DMS 273 (cell line): ENCODE measurements around the gene PLD4.
A peak's percentile ranks its signal among the peaks of the same experiment; 100 is the strongest.
"Not testable (repeated sequence)": the region's sequence is repeated elsewhere in the genome, so short reads cannot be mapped to it uniquely, and the experiment has no call there.

Experiments
- DNase-seq: peaks from one replicate; lab custom pipeline; 2025; ENCODE audit not compliant: unreplicated experiment; lab: John Stamatoyannopoulos, UW

The PLD4 gene

DNA sequence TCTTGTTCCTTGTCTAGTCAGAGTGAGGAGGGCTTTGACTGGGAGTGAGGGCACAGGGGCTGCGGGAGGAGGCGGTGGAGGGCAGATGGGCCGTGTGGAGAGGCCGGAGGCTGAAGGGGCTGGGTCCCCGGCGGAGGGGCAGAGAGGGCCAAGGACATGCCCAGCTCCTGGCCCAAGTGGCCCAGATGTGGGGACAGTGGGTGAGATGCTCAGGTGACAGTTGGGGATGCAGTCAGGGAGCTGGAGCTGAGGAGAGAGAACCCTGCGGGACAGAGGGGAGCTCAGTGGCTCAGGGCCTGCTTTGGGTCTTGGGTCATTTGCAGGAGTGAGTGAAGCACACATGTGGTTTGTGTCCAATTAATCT, 26.5 kb upstream of the PLD4 start:
- no peak for DNase-seq

- no peak for DNase-seq
Observed at GRCh38 chr14:104898870-104899510, 25.7 kb upstream of the PLD4 start.

DNA sequence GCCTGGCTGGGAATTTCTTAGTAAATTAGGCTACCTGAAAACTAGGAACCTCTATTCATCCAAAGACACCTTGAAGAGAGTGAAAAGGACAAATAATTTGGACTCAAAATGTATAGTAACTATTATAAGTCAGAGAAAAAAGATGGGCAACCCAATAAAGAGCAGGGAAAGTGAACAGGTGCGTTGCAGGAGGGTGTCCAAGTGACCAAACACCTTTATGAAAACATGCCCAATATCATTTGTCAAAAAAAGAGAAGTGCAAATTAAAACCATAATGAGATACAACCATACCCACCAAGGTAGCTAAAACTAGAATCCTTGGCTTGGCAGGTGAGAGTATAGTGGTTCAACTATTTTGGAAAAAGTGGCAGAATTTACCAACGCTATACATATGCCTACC, 24.9 kb upstream of the PLD4 start:
- DNase-seq: no peak

- DNase-seq: no peak
Observed at GRCh38 chr14:104900639-104901512, 23.8 kb upstream of the PLD4 start.

DNA sequence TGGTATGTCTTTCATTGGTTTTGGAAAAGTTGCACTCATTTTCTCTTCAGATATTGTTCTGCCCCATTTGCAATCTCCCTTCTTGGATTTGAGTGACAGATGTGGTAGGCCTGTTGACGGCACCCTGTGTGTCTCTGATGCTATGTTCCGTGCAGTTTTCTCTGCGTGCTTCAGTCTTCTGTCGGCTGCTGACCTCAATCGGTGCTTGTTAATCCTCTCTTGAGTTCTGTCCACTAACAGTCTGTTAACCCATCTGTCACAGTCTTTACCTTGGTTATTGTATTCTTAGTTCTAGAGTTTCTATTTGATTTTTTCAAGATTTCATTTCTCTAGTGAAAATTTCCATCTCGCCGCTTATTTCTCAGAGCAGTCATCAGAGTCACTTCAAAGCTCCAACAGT, 20.7 kb upstream of the PLD4 start:
- no peak for DNase-seq

- not testable (repeated sequence) for DNase-seq
Observed at GRCh38 chr14:104904650-104905578, 19.8 kb upstream of the PLD4 start.

- DNase-seq: not testable (repeated sequence)
Observed at GRCh38 chr14:104905579-104905933, 19.1 kb upstream of the PLD4 start.

- no peak for DNase-seq
Observed at GRCh38 chr14:104908303-104908702, 16.4 kb upstream of the PLD4 start.

DNA sequence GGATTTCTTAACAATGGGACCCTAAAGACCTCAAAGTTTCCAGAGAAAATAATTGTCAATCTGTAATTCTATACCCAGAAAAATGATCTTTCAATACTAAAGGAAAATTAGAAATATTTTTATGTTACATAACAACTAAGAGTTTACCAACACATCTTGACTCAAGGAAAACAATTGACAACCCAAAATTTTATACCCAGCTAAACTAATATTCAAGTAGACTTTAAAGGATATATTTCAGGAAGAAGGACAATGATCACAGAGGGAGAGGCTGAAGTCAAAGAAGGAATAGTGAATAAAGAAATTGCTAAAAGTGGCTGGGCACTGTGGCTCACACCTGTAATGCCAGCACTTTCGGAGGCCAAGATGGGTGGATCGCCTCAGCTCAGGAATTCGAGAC, 12.6 kb upstream of the PLD4 start:
- no peak for DNase-seq

DNA sequence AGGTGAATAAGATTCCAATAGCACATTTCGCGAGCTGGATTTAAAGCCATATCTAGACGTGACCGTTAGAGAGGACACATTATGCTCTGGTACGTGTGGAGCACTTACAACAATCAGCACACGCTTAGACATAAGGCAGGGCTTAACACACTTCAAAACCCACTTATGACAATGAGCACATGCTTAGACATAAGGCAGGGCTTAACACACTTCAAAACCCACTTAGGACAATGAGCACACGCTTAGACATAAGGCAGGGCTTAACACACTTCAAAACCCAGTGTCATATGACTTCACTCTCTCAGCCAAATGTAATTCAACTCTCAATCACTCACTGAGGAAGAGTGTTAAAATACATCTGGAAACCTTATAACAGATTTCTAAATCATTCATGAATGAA, 11.2 kb upstream of the PLD4 start:
- DNase-seq: peak; percentile 37

DNA sequence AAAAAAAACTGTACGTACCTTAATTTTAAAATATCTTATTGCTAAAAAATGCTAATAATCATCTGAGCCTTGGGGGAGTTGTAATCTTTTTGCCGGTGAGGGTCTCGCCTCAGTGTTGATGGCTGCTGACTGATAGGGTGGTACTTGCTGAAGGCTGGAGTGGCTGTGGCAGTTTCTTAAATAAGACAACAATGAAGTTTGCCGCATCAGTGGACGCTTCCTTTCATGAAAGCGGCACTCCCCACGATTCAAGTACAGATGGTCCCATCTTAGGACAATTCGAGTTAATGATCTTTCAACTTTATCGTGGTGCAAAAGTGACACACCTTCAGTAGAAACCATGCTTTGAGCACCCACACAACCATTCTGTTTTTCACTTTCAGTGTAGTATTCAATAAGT, 7.6 kb upstream of the PLD4 start:
- no peak for DNase-seq

GRCh38 chr14:104917993-104918392, 6.7 kb upstream of the PLD4 start:
- DNase-seq: no peak

DNA sequence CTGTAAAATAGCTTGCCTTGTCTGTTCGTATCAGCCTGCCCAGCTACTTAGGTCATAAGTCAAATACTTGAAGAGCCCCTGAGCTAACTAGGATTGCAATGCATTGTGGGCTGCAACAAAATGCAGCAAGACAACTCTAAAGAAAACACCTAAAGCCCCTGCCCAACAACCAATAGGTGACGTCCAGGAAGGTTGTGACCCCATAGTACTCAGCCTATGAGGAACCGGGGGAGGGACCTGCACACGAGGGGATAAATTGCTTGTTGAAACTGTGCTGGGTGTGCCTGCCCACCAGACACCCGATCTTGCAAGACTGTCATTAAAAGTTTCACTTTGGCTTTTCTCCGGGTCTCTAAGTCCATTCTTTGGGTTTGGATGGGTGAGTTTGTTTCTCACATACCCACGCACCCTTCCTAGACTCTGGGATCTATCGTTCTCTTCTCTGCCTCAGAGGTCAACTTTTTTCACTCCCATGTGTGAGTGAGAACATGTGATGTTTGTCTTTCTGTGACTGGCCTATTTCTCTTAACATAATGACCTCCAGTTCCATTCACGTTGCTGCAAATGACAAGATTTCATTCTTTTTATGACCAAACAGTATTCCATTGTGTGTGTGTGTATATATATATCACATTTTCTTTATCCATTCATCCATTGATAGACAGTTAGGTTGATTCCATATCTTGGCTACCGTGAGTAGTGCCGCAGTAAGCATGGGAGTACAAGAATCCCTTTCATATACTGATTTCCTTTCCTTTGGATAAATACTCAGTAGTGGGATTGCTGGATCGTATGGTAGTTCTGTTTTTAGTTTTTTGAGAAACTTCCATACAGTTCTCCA, 5.3 kb upstream of the PLD4 start:
- DNase-seq: not testable (repeated sequence)

- DNase-seq: no peak
Observed at GRCh38 chr14:104919993-104920315, 4.7 kb upstream of the PLD4 start.

DNA sequence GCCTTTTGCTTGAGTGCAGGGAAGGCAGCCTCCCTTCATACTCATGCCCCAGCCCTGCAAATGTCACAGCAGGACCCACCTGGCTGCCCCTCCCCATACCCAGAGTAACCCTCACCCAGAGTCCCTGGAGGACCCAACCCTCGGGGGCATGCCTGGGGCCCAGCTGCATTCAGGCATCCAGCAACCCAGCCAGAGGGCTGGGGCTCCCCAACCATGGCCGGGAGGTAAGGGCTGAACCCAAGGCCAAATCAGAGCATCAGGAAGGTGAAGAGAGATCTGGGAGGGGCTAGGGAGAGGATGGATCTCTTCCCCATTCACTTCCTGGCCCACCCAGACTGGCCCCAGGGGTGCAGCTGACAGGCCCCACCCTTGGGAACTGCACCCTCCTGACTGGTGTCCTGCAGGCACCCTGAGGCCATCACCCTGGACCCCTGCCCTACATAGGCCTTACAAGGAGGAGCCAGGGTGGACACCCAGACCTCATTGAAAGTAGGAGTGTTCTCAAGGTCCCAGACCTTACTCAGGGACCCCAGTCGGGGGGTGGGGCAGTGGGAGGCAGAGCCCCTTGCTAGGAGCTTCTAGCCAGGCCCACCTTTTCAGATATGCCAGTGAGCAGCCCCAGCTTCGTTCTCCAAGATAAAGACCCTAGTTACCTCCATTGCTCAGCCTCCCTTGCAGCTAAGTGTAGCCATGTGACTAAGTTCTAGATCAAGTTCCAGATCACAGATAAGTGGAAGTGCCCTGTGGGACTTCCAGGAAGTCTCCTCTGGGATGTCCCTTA, 849 bp upstream of the PLD4 start:
- no peak for DNase-seq

- DNase-seq: no peak
Observed at GRCh38 chr14:104925214-104925854, 655 bp downstream of the PLD4 start.

GRCh38 chr14:104925855-104926609, 1.4 kb downstream of the PLD4 start:
- no peak for DNase-seq

DNA sequence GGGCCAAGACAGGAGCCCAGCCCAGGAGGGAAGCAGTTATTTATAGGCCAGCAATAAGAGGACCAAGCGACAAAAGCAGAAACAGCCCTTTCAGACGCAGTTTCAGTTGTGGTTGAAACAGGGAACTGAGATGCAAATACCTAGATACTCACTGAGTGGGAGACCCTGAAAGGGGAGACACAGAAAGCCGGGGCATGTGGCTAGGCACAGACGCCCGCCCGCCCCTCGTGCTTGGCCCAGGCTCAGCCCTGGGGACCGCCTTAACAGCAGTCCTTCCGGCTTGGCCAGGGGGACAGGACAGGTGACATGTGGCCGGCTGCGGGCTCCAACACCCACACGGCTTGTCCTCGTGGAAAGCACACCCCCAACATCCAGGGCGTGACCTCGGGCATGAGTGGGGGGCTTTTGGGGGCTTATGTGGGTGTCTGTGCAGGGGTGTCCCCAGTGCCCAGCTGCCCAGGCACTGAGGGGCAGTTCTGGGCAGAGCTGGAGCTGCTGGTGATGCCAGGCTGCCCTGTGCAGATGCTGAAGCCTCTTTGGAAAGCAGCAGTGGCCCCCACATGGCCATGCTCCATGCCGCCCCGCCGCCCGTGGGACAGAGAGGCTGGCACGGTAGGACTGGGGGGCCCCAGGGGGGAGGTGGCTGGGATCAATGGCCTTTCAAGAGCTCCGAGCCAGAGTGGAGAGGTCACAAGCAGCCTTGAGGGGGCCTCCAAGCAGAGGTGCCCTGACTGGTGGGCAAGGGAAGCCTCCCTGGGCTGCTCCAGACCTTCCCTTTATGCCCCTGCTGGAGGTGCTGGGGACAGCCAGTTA, 2.1 kb downstream of the PLD4 start:
- no peak for DNase-seq
